ENCODE data around the gene BHMT2. TPM values are rescaled to one million over a fixed set of nuclear protein-coding genes. Genes with fewer than 3 reads are reported as not detected.

The BHMT2 gene
- total and polyA plus RNA-seq, 2 donors (not counting 3 experiments of a cell fraction or from before 2014, with no cell fraction given), result 0.71 to 0.92 TPM

GRCh38 chr5:79111387-79111959, 41.9 kb downstream of the BHMT2 start, which contains the start of gene BHMT:
BHMT (plus strand) TSS chr5:79111809; CDS start chr5:79111886, 77 bp downstream.
- Histone ChIP-seq H3K27ac (ENCODE audit: insufficient read depth, low read depth, low read length) (no peak within 1 kb of the TSS), H3K4me1 (ENCODE audit: control insufficient read depth, extremely low read depth, insufficient read depth, low read length) (no peaks in the 10 kb centered on the region), H2AFZ (ENCODE audit: low read depth, low read length) (no peak within 1 kb of the TSS), H4K20me1 (replicated peaks; ENCODE audit: control insufficient read depth, extremely low read depth, insufficient read depth, low read length) (no peaks in the 10 kb centered on the region), H3K4me2 (ENCODE audit: insufficient read depth, low read length) (no peak within 1 kb of the TSS), H3K4me3 (replicated peaks in 1 of 3; ENCODE audit: insufficient read depth in 1 of 3, low read depth in 1 of 3, low read length in 3 of 3) (no peak within 1 kb of the TSS), H3K36me3 (ENCODE audit: control insufficient read depth in 2 of 2, extremely low read depth in 1 of 2, insufficient read depth in 2 of 2, low read length in 2 of 2) (no peaks in the 10 kb centered on the region), H3K9me1 (replicated peaks; ENCODE audit: control insufficient read depth, extremely low read depth, insufficient read depth, low read length) (no peaks in the 10 kb centered on the region), H3K9ac (replicated peaks; ENCODE audit: extremely low read depth, insufficient read depth, low read length) (no peak within 1 kb of the TSS), H3K79me2 (ENCODE audit: control insufficient read depth, insufficient read depth, low read length) (no peaks in the 10 kb centered on the region), H3K27me3 (ENCODE audit: control insufficient read depth in 2 of 2, insufficient read depth in 2 of 2, low read length in 2 of 2) (peaks cover 31 to 43% of the 10 kb centered on the region in 2 experiments), H3K9me3 (replicated peaks; ENCODE audit: control insufficient read depth, insufficient read depth, low read length) (no peaks in the 10 kb centered on the region)
- POLR2A ChIA-PET, result no interaction called here
- FAIRE-seq (no peak), DNase-seq (ENCODE audit: low read depth, low spot score) (no peak)
- BruUV-seq (replicated peaks), result no TSS peak
- intact Hi-C loops (cut with micrococcal nuclease) (no loop called here), dilution Hi-C loops (cut with MboI; ENCODE audit: extremely low pct_ligation_motif_present, low sequenced_read_pairs) (no loop called here)
- CTCF ChIA-PET, result no interaction called here
- no peak for TF ChIP-seq POLR2A (IDR thresholded peaks at IDR 0.05; ENCODE audit: low read depth, low read length)
- TF ChIP-seq FOS (IDR thresholded peaks at IDR 0.05; ENCODE audit: borderline replicate concordance, insufficient read depth, low read length), result no peak
- no peak for TF ChIP-seq CTCF (IDR thresholded peaks at IDR 0.05; ENCODE audit: extremely low read depth in 1 of 2, insufficient read depth in 1 of 2, low read depth in 1 of 2, low read length in 2 of 2)
- TF ChIP-seq JUN (IDR thresholded peaks at IDR 0.05; ENCODE audit: borderline replicate concordance, insufficient read depth, insufficient read length, low read depth), result no peak
- no peak for TF ChIP-seq MAX (IDR thresholded peaks at IDR 0.05; ENCODE audit: insufficient read depth, insufficient read length)
- no peak for TF ChIP-seq GATA2 (IDR thresholded peaks at IDR 0.05; ENCODE audit: insufficient read depth, insufficient read length, low read depth, low read length)
- TF ChIP-seq MYC (IDR thresholded peaks at IDR 0.05; ENCODE audit: low read depth, low read length), result no peak
- no peak for TF ChIP-seq POLR2AphosphoS5 (IDR thresholded peaks at IDR 0.05; ENCODE audit: insufficient read depth, low read depth, low read length)
